Stimulated activated naive CD8-positive, alpha-beta T cell treated with anti-CD3 and anti-CD28 coated beads, Interleukin-15, amount 100 ng/mL, for 72 hours (primary cell): ENCODE measurements around the gene SLC41A3.

Experiments
- ATAC-seq: fragments of 150-1000 bp; cut with Tn5 transposase; 2 replicates; pipeline ENCODE4 v1.10.0; 2021; ENCODE audit warnings: mild to moderate bottlenecking, moderate library complexity
- DNase-seq, 2 donors: peaks; one replicate each; pipeline ENCODE4 v3.0.0; 2021 to 2022
- H3K27ac Mint-ChIP-seq, 2 donors: one replicate each; pipeline ENCODE4 v1.8.0; 2022; ENCODE audit warnings: mild to moderate bottlenecking in 2 of 2, mixed read lengths in 2 of 2, moderate library complexity in 2 of 2
- H3K27me3 Mint-ChIP-seq: one replicate; pipeline ENCODE4 v1.8.0; 2022; ENCODE audit warnings: mixed read lengths
- H3K4me1 Mint-ChIP-seq: one replicate; pipeline ENCODE4 v1.8.0; 2022; ENCODE audit warnings: mild to moderate bottlenecking, mixed read lengths
- H3K4me3 Mint-ChIP-seq, 2 donors: one replicate each; pipeline ENCODE4 v1.8.0; 2022; ENCODE audit warnings: mild to moderate bottlenecking in 2 of 2, mixed read lengths in 2 of 2, moderate library complexity in 1 of 2
- H3K9me3 Mint-ChIP-seq, 2 donors: one replicate each; pipeline ENCODE4 v1.8.0; 2022; ENCODE audit warnings: mixed read lengths in 2 of 2

Gene SLC41A3

DNA sequence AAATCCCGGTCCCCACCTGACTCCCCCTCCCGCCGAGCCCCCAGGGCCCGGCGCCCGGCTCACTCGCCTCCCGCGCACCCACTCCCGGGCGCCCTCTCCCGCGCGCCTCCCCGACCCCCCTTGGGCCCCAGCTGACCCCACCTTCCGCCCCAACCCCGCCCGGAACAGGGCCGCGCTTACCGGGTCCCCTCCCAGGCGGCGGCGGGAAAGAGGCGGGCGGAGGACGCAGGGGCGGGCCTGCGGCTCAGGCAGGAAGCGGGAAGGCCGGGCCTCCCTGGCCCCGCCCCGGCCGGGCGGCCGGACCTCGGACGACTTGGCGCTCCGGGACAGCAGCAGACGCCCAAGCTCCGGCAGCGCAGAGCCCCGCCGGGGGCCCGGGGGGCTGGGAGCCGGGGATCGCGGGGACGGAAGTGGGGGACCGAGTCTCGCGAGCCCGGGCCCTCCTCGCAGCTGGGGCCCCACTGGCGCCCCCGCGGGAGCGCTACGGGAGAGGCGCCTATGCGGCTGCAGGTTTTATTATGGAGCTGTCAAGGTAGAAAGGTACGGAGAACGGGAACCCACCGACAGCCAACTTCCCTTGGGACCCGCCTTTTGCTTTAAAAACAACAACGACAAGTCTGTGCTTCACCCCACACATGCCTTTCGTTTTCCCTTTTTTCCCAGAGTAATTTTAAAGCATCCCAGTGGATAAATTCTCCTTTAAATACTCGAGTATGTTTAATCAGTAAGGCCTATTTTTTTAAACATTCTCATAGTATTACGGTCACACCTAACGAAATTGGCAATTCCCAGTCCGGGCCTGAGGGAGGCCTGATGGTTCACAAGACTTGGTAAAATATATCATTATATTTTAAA, at the start of gene SLC41A3:
Gene SLC41A3 (minus strand): TSS at position 212 of the 855 bp plus-strand sequence. CDS start 15,905 bp downstream, outside the sequence.
- H3K27ac Mint-ChIP-seq = peak within 1 kb of the TSS; percentile 94 to 97
- peak; percentile 86 to 89 for DNase-seq
- no peaks in the 10 kb centered on the region for H3K9me3 Mint-ChIP-seq
- peak; percentile 89 for ATAC-seq
- H3K4me1 Mint-ChIP-seq = peaks cover 27% of the 10 kb centered on the region
- no peaks in the 10 kb centered on the region for H3K27me3 Mint-ChIP-seq
- H3K4me3 Mint-ChIP-seq = peak within 1 kb of the TSS; percentile 87 to 99

DNA sequence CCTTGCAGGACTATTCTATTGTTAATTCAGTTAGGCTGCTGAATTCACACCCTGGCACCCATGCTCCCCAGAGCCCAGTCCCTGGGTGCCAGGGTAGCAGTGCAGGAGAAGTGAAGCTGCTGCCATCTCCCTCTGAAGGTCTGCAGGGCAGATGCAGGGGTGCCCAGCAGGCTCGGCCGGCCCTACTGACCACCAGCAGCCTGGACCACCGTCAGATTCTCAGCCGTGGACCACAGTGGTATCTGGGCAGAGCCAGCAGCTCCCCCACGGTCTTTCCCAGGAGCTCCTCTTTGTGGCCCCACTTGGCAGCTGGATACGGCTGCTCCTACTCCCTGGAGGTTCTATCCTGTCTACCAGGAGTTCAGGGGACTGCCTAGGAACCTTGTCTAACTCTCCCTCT, 49.7 kb upstream of the SLC41A3 start:
- ATAC-seq (no peak), DNase-seq (no peak)
- no peak overlapping the region for H3K27ac Mint-ChIP-seq
- H3K4me3 Mint-ChIP-seq = no peak overlapping the region
- H3K9me3 Mint-ChIP-seq = no peaks in the 10 kb centered on the region
- no peaks in the 10 kb centered on the region for H3K4me1 Mint-ChIP-seq
- H3K27me3 Mint-ChIP-seq = peaks cover 51% of the 10 kb centered on the region

DNA sequence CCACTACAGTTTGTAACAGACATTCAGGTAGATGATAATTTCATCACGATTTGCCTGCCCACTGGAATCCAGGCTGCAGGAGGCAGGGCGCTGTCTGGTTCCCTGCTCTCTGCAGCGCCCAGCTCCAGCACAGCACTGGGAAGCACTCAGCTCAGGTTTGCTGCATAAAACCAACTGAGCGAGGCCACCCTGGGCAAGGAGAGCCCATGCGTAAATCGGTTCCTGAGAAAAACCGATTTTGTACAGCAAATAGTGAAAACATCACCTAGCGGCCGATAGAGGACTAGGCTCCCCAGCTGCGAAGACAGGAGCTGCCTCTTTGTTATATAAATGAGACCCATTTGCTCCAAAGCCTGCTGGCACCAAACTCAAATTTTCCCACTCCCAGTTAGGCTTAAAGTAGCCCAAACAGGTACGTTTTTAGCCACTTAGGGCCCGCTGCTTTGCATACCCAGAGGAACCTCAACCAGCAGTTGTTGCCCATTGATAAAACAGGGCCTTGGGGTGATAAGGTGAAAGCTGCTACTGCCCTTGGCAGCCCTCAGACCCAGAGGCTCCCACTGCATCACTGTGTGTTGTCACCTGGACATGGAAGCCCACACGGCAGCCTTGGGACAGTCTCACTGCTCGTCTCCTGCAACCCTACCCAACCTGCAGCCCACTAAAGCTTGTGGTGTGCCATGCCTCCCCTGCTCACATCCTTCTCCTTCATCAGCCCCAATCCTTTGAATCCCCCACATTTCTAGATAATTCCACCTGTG, 49.0 kb upstream of the SLC41A3 start:
- no peak for DNase-seq
- no peaks in the 10 kb centered on the region for H3K4me1 Mint-ChIP-seq
- ATAC-seq = no peak
- no peaks in the 10 kb centered on the region for H3K9me3 Mint-ChIP-seq
- H3K27ac Mint-ChIP-seq = peak overlapping the region; percentile 8 to 73
- H3K27me3 Mint-ChIP-seq = peaks cover 50% of the 10 kb centered on the region
- H3K4me3 Mint-ChIP-seq = no peak overlapping the region

DNA sequence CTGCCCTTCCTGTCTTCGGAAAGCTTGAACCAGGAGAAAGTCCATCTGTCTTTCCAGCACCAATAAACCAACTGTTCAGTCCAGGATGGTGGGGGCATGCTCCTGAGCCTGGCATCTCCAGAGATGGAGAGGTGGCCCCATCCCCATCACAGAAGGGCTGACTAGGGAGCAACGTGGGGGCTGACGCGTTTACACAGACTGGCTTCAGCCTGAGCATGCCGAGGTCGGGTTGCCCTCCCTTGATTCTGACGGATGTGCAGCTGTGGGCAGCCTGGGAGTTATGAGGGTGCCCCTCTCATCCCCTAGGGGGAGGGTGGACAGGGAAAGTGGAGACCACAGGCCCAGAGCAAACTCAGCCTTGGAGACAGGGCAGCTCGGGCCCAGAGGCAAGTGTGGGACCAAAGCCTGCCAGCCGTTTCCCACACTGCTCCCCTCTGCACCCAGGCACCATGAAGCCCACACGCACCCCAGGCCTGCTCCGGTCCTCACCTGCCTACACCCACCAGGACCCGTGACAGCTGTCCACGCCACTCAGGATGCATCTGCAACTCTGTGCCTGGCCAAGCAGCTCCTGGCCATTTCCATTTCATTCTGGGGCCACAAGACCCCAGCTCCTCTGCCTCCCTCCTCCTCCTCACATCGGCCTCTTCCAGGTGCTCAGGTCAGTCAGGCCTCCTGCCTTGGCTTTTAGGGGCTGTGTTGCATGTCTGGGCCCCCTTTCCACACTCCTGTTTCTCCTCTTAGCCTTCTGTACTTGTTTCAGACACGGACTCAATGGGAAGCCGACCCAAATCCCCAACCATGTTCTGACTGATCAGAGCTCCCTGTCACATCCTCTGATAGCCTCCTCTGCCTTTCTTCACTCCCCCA, 48.2 kb upstream of the SLC41A3 start:
- Mint-ChIP-seq H3K27ac (no peak overlapping the region), H3K4me3 (no peak overlapping the region), H3K27me3 (peaks cover 41% of the 10 kb centered on the region), H3K9me3 (no peaks in the 10 kb centered on the region), H3K4me1 (no peaks in the 10 kb centered on the region)
- DNase-seq (no peak), ATAC-seq (no peak)

DNA sequence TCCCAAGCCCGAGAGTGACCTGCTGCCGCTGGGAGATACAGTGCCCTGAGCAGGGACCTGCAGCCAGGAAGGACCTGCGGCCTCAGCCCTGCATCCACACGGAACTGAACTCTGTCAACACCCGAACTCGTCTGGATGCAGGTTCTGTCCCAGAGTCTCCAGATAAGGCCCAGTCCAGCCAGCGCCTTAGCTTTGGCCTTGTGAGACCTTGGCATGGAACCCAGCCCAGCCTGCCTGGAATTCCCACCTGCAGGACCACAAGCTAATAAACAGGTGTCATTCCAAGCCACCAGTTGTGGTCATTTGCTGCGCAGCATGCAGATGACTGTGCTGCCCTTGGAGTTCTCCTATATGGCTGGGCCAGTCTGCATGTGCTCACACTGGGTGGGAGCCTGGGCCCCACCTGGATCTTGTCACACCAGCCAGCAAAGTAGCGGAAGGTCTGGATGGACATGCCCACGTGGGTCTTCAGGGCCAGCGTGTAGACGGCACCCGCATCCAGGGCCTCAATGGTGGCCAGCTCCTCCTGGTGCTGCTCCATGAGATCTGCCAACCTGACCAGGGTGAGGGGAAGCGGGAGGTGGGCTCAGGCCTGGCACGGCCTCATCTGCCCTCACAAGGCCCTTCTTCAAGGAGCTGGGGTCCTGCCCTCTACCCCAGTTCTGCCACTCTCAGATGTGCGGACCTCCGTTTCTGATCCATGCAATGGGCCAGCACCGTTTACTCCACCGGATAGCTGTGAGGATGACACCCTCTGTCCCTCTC, 47.2 kb upstream of the SLC41A3 start:
- Mint-ChIP-seq H3K4me1 (no peaks in the 10 kb centered on the region), H3K4me3 (no peak overlapping the region), H3K9me3 (no peaks in the 10 kb centered on the region), H3K27ac (no peak overlapping the region), H3K27me3 (peaks cover 32% of the 10 kb centered on the region)
- DNase-seq (no peak), ATAC-seq (no peak)

DNA sequence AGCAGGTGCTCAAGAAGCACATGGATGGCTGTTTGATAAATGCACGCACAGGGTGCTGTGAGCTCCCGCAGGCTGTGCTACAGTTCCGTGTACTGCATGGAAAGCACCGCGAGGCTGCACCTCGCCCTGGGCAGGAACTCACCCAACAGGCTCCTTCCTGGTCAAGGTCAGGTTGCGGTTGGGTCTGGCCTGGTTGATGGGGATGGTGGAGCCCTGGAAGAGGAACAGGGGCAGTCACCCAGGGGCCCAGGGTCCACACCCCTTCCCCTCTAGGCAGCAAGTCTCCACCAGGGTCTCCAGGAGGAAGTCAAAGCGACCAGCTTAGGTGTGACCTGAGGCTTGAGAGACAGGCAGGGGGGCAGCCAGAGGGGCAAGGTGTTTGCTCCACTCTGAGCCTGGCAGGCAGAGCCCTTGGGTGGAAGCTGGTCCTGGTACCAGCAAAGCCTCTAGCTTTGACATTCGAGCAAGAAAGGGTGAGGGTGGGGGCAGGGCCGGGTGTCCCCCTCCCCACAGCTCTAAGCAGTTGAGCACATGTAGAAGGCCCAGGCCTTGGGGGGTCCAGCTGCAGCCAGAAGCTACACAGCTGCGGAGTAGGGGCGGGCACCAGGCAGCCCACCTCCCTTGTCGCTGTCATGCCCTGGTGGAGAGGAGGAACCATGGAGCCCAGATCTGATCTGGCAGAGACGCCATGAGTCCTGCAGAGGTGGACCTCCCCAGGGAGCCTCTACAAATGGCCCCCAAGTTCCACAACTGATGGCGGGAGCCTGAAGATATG, 46.3 kb upstream of the SLC41A3 start:
- DNase-seq (no peak), ATAC-seq (no peak)
- H3K4me1 Mint-ChIP-seq = no peaks in the 10 kb centered on the region
- no peak overlapping the region for H3K27ac Mint-ChIP-seq
- peaks cover 23% of the 10 kb centered on the region for H3K27me3 Mint-ChIP-seq
- no peaks in the 10 kb centered on the region for H3K9me3 Mint-ChIP-seq
- H3K4me3 Mint-ChIP-seq = no peak overlapping the region

DNA sequence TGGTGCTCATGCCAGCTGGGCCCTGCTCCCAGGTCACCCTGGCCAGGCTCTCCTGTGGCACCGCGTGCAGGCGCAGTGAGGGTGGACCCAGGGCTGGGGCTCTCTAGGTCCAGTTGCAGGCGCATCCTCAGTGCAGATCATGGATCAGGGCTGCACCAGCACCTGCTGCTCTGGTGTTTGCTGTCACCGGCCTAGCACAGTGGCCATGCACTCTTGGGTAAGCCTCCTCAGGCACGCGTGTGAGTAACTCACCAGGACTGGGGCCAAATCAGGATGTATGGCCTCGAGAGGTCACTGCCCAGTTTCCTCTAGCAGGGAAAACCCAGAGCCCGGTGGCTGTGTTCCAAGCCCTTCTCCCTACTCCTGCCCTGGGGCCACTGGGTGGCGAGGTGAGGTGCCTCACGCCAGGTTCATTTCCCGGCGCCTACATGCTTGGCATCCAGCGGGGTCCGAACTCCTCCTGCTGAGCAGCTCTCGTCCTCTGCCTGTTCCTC, 45.5 kb upstream of the SLC41A3 start:
- H3K4me1 Mint-ChIP-seq = no peaks in the 10 kb centered on the region
- ATAC-seq (no peak), DNase-seq (no peak)
- no peaks in the 10 kb centered on the region for H3K9me3 Mint-ChIP-seq
- no peak overlapping the region for H3K27ac Mint-ChIP-seq
- H3K27me3 Mint-ChIP-seq = peaks cover 15% of the 10 kb centered on the region
- H3K4me3 Mint-ChIP-seq = no peak overlapping the region

DNA sequence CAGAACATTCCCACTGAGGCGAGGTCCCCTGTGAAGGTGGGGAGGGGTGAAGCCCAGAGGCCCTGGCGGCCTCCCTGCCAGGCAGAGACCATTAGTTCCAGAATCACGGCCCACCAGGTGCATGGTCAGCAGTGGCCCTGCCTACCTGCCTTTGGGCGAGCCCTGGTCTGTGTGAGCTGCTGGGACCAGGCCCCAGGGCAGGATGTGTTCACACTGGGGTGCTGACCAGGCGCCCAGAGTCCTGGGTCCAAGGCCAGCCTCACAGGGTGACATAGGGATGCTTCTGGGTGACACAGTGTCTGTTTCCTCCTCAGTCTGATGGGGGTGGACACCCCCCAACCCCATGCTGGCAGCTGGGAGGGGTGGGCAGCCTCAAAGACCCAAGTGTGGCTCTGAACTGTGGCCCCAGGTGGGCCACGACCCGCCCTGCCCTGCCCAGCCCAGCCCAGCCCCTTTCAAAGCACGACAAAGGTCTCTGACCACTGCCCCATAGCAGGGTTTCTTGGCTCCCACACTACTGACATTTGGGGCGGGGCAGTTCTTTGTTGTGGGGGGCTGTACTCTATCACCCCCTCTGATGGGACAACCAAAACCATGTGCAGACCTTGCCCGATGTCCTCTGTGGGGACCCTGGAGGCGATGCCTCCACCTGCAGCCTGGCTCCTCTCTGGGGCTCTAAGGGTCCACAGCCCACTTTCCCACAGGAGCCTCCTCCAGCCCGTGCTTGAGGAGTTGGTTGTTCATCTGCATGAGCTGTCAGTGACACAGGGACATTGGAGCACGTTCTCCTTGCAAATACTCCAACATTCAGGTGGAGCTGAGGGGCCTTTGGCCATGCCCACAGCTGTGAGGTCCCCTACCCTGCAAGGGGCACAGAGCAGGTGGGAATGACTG, 44.8 kb upstream of the SLC41A3 start:
- DNase-seq (no peak), ATAC-seq (no peak)
- Mint-ChIP-seq H3K27ac (peak overlapping the region in 1 of 2 donors; percentile 90), H3K4me3 (no peak overlapping the region), H3K9me3 (no peaks in the 10 kb centered on the region), H3K4me1 (no peaks in the 10 kb centered on the region), H3K27me3 (peaks cover 8% of the 10 kb centered on the region)

DNA sequence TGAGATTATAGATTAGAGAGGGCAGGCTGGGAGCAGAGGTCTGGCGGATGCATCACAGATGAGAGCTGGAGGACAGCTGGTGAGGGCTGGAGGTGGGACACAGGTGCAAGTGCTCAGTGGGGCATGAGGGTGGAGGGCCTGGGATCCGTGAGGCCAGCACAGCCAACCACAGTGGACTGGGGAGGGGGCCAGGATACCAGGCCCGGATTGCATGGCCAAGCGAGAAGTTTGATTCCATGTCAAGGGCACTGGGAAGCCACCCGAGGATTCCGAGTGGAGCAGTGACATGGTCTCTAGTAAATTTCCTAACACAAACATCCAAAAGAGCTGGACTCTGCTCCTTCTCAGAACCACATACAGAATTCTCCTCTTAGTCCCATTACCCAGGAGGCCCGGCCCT, 44.0 kb upstream of the SLC41A3 start:
- Mint-ChIP-seq H3K9me3 (no peaks in the 10 kb centered on the region), H3K27ac (peak overlapping the region in 1 of 2 donors; percentile 90), H3K27me3 (peaks cover 7% of the 10 kb centered on the region), H3K4me3 (no peak overlapping the region), H3K4me1 (no peaks in the 10 kb centered on the region)
- no peak for DNase-seq
- no peak for ATAC-seq

DNA sequence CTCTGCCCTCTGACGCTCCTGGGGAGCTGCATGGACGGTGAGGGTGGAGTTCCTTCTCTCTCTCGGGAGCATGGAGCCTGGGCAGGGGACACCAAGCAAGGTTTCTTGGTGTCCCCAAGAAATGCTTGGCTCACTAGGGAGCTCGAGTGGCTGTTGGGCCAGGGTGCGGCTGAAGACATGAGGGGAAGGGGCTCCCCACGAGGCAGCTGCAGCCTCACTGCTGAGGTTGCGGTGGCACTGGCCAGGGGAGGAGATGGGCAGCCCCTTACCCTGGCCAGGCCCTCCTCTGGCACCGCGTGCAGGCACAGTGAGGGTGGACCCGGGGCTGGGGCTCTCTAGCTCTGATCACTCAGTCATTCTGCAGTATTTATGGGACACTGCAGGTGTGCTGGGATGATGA, 43.5 kb upstream of the SLC41A3 start:
- DNase-seq (no peak), ATAC-seq (no peak)

DNA sequence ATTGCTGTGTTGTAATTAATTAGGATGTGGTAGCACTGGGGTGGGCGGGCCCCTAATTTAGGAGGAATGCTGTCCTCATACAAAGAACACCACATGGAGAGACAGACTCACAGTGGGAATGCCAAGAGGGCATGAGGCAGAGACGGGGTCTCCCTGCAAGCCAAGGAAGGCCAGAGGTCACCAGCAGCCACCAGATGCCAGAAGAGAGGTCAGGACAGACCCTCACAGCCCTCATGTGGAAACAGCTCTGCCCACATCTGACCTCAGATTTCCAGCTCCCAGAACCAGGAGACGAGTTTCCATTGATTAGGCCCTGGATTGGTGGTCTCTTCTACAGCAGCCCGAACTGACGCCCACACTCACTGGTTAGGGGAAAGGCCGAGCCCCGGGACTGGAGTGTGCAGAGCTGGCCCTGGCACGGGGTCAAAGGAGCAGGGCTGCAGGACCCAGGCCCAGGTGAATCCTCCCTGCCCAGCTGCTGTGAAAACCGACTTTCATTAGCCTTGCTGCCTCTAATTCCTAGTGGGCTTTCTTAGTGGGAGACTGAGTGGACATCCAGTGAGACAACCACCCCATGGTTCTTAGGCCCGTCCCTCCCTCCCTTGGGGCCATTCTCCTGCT, 43.0 kb upstream of the SLC41A3 start:
- DNase-seq (no peak), ATAC-seq (no peak)
- Mint-ChIP-seq H3K9me3 (no peaks in the 10 kb centered on the region), H3K4me1 (no peaks in the 10 kb centered on the region), H3K4me3 (no peak overlapping the region), H3K27ac (no peak overlapping the region), H3K27me3 (peaks cover 7% of the 10 kb centered on the region)

More for the DNA sequence above, 43.5 kb upstream of the SLC41A3 start:
- H3K27me3 Mint-ChIP-seq = peaks cover 7% of the 10 kb centered on the region
- H3K4me3 Mint-ChIP-seq = no peak overlapping the region
- H3K27ac Mint-ChIP-seq = no peak overlapping the region
- H3K4me1 Mint-ChIP-seq = no peaks in the 10 kb centered on the region
- H3K9me3 Mint-ChIP-seq = no peaks in the 10 kb centered on the region

DNA sequence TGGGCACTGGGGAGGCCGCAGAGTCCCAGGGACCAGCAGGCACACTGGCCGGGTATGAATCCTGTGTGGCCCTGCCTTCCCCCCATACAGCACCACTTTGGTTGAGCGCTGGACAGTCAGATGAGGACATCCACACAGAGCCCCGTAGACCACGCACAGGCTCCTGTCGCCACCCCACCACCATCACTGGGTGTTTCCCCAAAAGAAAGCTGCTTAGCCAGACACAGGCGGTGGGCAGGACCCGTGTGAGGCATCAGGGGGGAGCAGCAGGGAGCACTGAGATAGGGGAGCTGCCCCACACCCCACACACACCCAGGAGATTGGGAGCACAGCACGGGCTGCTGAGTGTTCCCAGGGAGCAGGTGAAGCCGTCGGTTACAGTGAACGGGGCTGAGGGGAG, 42.4 kb upstream of the SLC41A3 start:
- Mint-ChIP-seq H3K4me1 (no peaks in the 10 kb centered on the region), H3K27me3 (peaks cover 7% of the 10 kb centered on the region), H3K4me3 (no peak overlapping the region), H3K9me3 (no peaks in the 10 kb centered on the region), H3K27ac (no peak overlapping the region)
- no peak for DNase-seq
- ATAC-seq = no peak

DNA sequence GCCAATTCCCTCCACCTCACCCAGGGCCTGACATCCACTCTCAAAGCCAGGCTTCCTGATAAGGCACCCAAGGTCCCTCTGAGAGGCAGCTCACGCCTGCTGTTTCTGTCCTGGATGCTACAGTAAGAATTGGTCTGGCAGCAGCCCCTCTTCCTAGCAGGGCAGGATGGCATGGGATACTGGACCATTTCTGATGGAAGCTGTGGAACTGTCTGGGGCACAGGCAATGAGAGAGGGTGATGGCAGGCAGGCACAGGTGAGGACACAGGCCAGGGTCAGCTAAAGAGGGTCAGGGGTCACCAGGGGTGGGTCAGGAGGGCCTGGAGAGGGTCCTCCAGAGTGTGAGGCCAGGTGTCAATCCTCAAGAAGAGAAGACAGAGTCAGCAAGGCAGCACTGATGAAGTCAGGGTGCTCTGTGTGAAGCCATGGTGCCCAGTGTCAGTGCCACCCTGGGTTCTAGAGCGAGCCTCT, 41.9 kb upstream of the SLC41A3 start:
- no peaks in the 10 kb centered on the region for H3K4me1 Mint-ChIP-seq
- H3K27ac Mint-ChIP-seq = no peak overlapping the region
- DNase-seq (no peak), ATAC-seq (no peak)
- H3K27me3 Mint-ChIP-seq = peaks cover 7% of the 10 kb centered on the region
- H3K4me3 Mint-ChIP-seq = no peak overlapping the region
- H3K9me3 Mint-ChIP-seq = no peaks in the 10 kb centered on the region
